AG09309 (cell line): Measurements from ENCODE around the gene REG3A.

Experiments
- DNase-seq: peaks from one replicate; pipeline ENCODE4 v3.0.0-alpha.2; 2010; ENCODE audit warnings: low read depth
- H3K4me3 ChIP-seq: 2 replicates; pipeline ENCODE4 v1.5.1; 2011; ENCODE audit warnings: mild to moderate bottlenecking, low read depth, low read length, moderate library complexity; ENCODE audit not compliant: control insufficient read depth
- TF ChIP-seq, protein P1 (sequence below): IDR thresholded peaks from 2 replicates; pipeline ENCODE4 v1.5.1; 2011; ENCODE audit warnings: mild to moderate bottlenecking, low read depth, low read length, inconsistent platforms; ENCODE audit not compliant: insufficient read depth, control insufficient read depth; ENCODE audit errors: missing control alignments

REG3A gene

GRCh38 chr2:79179036-79179435 is 19.5 kb upstream of the REG3A start:
- no peak for DNase-seq
- TF ChIP-seq, protein P1, sequence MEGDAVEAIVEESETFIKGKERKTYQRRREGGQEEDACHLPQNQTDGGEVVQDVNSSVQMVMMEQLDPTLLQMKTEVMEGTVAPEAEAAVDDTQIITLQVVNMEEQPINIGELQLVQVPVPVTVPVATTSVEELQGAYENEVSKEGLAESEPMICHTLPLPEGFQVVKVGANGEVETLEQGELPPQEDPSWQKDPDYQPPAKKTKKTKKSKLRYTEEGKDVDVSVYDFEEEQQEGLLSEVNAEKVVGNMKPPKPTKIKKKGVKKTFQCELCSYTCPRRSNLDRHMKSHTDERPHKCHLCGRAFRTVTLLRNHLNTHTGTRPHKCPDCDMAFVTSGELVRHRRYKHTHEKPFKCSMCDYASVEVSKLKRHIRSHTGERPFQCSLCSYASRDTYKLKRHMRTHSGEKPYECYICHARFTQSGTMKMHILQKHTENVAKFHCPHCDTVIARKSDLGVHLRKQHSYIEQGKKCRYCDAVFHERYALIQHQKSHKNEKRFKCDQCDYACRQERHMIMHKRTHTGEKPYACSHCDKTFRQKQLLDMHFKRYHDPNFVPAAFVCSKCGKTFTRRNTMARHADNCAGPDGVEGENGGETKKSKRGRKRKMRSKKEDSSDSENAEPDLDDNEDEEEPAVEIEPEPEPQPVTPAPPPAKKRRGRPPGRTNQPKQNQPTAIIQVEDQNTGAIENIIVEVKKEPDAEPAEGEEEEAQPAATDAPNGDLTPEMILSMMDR, result no peak
- H3K4me3 ChIP-seq, result no peak overlapping the region

- no peak overlapping the region for H3K4me3 ChIP-seq
- TF ChIP-seq, protein P1, result no peak
- no peak for DNase-seq
These were observed 18.6 kb upstream of the REG3A start for GRCh38 chr2:79178076-79178674.

DNA sequence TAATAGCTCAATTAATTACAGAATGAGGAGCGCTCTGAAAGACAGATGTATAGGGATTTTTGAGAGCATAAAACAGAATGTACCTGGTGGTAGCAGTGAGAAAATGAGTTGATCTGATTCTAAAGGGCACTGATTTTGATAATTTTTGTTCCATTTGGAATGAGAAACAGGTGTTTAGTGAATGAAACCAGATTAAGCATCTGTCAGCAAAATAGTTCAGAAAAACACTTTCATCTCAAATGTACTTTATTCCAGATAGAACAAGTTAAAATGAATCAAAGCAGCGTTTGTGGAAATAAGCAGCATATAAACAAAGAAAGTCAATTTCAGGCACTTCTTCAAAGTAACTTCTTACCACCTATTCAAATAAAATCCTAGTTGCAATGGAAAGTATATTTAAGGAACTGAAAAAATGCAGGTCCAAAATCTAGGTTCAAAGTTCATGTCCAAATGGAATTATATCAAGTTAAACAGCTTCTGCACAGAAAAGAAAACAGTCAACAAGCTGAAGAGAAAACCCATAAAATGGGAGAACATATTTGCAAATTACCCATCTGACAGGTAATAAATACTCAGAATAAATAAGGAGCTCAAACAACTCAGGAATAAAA is 11.9 kb upstream of the REG3A start:
- no peak for DNase-seq
- TF ChIP-seq, protein P1, result no peak
- no peak overlapping the region for H3K4me3 ChIP-seq

- TF ChIP-seq, protein P1, result no peak
- H3K4me3 ChIP-seq, result no peak overlapping the region
- no peak for DNase-seq
These were observed 3.2 kb upstream of the REG3A start for GRCh38 chr2:79162801-79163200.

- H3K4me3 ChIP-seq, result no peak overlapping the region
- no peak for DNase-seq
- TF ChIP-seq, protein P1, result no peak
These were observed 2.6 kb upstream of the REG3A start for GRCh38 chr2:79162132-79162531.

- TF ChIP-seq, protein P1, result no peak
- no peak for DNase-seq
- no peak overlapping the region for H3K4me3 ChIP-seq
These were observed 523 bp downstream of the REG3A start for GRCh38 chr2:79159030-79159429.
